ENCODE measurements around the gene USP40.

USP40 gene

DNA sequence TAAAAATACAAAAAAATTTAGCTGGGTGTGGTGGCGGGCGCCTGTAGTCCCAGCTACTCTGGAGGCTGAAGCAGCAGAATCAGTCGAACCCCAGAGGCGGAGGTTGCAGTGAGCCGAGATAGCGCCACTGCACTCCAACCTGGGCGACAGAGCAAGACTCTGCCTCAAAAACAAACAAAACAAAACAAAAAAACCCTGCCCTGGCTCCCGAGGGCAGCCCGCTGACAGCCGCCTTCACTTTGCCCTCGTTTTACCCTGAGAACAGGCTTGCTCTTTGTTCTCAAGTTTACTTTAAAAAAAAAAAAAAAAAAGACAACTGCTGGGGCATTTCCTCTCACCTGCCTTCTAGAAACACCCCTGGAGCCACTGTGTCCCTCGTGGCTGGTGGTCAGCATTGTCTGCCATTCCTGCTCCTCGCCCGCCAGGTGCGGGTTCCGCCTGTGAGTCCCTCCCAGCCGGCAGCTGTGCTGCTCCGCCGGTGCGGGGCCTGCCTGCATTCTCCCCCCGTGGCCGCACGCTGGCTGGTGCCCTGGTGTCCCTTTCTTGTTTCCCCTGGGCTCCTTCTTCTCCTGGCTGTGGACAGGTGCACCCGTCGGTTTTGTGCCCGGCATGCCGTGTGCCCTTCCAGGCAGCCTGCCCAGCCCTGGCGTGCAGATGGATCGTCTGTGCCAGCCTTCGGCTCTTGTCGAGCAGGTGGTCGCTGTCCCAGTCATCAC, 105.7 kb downstream of the USP40 start:
- no peak for DNase-seq (ENCODE audit: low read depth)
- no peak for TF ChIP-seq CTCF (IDR thresholded peaks at IDR 0.05; ENCODE audit: low read length, missing control alignments)
- no peak overlapping the region for H3K4me3 ChIP-seq (replicated peaks; ENCODE audit: low read depth, low read length)

DNA sequence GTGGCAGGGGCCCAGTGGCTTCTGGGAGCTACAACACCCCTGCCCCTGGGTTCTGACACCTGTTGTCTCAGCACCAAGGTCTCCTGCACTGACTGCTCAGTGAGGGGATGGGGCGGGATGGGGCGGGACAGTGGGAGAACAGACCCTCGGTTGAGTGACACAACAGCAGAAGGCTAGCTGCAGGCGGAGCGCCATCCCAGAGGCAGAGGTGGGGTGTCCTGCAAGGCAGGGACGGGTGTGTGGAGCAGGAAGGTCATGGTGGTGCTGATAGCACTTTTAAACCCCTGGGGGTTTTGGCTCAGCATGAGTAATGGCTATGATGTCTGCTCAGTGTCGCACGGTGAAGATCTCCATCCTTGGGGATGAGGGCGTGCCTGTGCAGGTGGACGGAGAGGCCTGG, 107.2 kb downstream of the USP40 start:
- DNase-seq (ENCODE audit: low read depth) = no peak
- no peak for TF ChIP-seq CTCF (IDR thresholded peaks at IDR 0.05; ENCODE audit: low read length, missing control alignments)
- H3K4me3 ChIP-seq (replicated peaks; ENCODE audit: low read depth, low read length) = no peak overlapping the region

DNA sequence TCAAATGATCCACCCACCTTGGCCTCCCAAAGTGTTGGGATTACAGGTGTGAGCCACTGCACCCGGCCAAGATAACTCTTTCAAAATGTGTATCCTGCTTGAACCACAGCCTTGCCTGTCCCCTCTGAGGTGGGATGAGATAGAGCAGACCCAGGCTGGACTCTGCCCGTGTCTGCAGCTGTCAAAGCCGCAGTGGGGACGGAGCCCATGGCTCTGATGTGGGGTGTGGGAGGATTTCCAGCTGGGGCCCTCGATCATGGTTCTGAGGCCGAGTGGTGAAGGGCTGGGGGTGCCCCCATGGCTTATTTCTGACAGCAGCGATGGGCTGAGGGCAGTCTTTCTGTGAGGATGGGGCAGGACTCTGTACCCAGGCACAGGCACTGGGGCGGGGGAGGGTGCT, 107.8 kb downstream of the USP40 start:
- no peak overlapping the region for H3K4me3 ChIP-seq (replicated peaks; ENCODE audit: low read depth, low read length)
- no peak for DNase-seq (ENCODE audit: low read depth)
- TF ChIP-seq CTCF (IDR thresholded peaks at IDR 0.05; ENCODE audit: low read length, missing control alignments) = no peak

DNA sequence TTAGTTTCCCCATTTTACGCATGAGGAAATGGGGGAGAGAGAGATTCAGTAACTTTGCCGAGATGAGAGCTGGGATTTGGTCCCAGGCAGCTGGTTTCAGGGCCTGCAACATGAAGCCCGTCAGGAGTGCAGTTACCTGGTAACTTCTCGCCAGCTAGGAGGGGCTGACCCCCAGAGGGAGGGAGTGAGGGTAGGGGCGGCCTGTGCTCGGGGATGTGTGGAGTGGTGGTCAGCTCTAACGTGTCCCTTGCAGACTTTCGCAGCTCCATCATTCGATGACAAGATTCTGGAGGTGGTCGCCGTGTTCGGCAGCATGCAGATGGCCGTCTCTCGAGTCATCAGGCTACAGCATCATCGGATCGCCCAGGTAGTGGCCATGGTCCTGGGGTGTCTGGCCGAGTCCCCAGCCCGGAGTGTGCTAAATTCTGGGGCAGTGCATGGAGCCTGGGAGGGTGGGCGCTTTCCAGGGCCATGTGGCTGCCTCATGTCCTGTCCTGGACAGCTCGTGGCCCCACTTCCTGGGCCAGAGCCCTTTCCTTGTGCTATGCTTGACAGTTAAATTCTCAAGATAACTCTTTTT, 108.5 kb downstream of the USP40 start:
- no peak overlapping the region for H3K4me3 ChIP-seq (replicated peaks; ENCODE audit: low read depth, low read length)
- DNase-seq (ENCODE audit: low read depth) = no peak
- TF ChIP-seq CTCF (IDR thresholded peaks at IDR 0.05; ENCODE audit: low read length, missing control alignments) = no peak

DNA sequence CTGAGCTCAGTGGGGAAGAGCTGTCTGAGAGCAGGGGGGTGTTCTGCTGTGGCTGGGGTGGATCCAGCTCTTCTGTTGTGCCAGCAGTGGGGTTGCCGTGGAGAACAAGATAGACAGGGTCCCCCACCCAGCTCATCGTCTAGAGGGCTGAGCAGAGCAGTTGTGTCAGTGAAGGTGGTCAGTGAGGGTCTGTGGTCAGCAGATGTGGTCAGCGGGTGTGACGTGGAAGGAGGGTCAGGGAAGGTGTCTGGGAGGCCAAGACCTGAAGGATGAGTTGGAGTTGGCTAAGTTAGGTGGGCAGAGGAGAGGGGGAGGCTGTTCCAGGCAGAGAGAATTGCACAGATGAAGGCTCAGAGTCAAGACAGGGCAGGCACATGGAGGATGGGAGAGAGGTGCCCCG, 109.2 kb downstream of the USP40 start:
- DNase-seq (ENCODE audit: low read depth) = no peak
- no peak overlapping the region for H3K4me3 ChIP-seq (replicated peaks; ENCODE audit: low read depth, low read length)
- TF ChIP-seq CTCF (IDR thresholded peaks at IDR 0.05; ENCODE audit: low read length, missing control alignments) = no peak

DNA sequence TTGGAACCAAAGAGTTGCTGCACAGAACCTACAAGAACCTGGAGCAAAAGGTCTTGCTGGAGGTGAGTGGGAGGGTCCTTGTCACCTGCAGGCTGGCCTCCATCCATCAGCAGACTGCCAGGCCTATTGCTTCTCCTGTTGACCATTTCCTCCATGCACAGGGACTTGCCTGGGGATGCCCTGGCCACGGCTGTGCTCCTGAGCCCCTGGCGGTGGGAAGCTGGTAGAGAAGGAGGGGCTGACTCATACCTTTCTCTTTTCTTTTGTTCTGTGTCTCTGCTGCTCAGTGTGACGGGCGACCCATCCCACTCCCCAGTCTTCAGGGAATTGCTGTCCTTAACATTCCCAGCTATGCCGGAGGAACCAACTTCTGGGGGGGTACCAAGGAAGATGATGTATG, 109.6 kb downstream of the USP40 start:
- no peak overlapping the region for H3K4me3 ChIP-seq (replicated peaks; ENCODE audit: low read depth, low read length)
- no peak for TF ChIP-seq CTCF (IDR thresholded peaks at IDR 0.05; ENCODE audit: low read length, missing control alignments)
- no peak for DNase-seq (ENCODE audit: low read depth)

DNA sequence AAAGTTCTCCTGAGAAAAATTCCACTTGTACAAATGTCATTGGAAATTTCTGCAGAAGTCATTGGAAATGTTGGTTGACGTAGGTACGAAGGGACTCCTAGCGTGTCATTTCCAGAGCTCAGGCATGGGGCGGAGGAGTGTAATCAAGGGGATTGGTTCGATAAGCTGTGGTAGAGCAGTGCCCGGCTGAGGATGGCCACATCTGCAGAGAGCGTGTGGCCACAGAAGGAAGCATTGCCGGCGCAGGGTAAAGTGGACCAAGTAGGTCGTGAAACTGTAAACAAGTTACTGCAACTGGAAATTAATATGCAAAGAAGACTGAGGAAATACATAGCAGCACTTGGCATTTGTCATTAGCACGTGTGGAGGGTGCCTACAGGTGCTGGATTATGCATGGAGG, 110.5 kb downstream of the USP40 start:
- no peak for DNase-seq (ENCODE audit: low read depth)

More for the DNA sequence above, 110.5 kb downstream of the USP40 start:
- H3K4me3 ChIP-seq (replicated peaks; ENCODE audit: low read depth, low read length) = no peak overlapping the region
- no peak for TF ChIP-seq CTCF (IDR thresholded peaks at IDR 0.05; ENCODE audit: low read length, missing control alignments)

All from fibroblast of pulmonary artery (primary cell).